Stimulated activated memory B cell treated with anti-CD40 and anti-IgM and Interleukin-4, amounts not matched to agents 10 μg/mL and 1 μg/mL and 100 μg/mL, for 72 hours (primary cell): ENCODE data around the gene CNP.
A peak's percentile ranks its signal among the peaks of the same experiment; 100 is the strongest.
"Not testable (repeated sequence)": the region's sequence is repeated elsewhere in the genome, so short reads cannot be mapped to it uniquely, and the experiment has no call there.

Experiments used
- ATAC-seq: fragments of 150-1000 bp; cut with Tn5 transposase; 2 replicates; pipeline ENCODE4 v1.10.0; 2021
- H3K27ac Mint-ChIP-seq: one replicate; pipeline ENCODE4 v1.8.0; 2022; ENCODE audit warnings: mild to moderate bottlenecking, mixed read lengths
- H3K27me3 Mint-ChIP-seq: one replicate; pipeline ENCODE4 v1.8.0; 2022; ENCODE audit warnings: mixed read lengths
- H3K36me3 Mint-ChIP-seq: one replicate; pipeline ENCODE4 v1.8.0; 2022; ENCODE audit warnings: mixed read lengths
- H3K4me1 Mint-ChIP-seq: one replicate; pipeline ENCODE4 v1.8.0; 2022; ENCODE audit warnings: mixed read lengths
- H3K4me3 Mint-ChIP-seq: one replicate; pipeline ENCODE4 v1.8.0; 2022; ENCODE audit warnings: mild to moderate bottlenecking, moderate library complexity, mixed read lengths
- H3K9me3 Mint-ChIP-seq: one replicate; pipeline ENCODE4 v1.8.0; 2022; ENCODE audit warnings: mixed read lengths

The CNP gene

GRCh38 chr17:41966463-41967140, at the start of gene CNP:
TSS of gene CNP (plus strand) at chr17:41966795. CDS start at chr17:41966885, 90 bp downstream.
- no peaks in the 10 kb centered on the region for H3K36me3 Mint-ChIP-seq
- no peaks in the 10 kb centered on the region for H3K9me3 Mint-ChIP-seq
- ATAC-seq, result peak; percentile 92
- H3K27ac Mint-ChIP-seq, result peak within 1 kb of the TSS; percentile 38
- H3K4me1 Mint-ChIP-seq, result peaks cover 50% of the 10 kb centered on the region
- H3K4me3 Mint-ChIP-seq, result peak within 1 kb of the TSS; percentile 79
- no peaks in the 10 kb centered on the region for H3K27me3 Mint-ChIP-seq

GRCh38 chr17:41917192-41917591, 49.4 kb upstream of the CNP start:
- no peaks in the 10 kb centered on the region for H3K27me3 Mint-ChIP-seq
- no peaks in the 10 kb centered on the region for H3K9me3 Mint-ChIP-seq
- H3K36me3 Mint-ChIP-seq, result peaks cover 21% of the 10 kb centered on the region
- no peak for ATAC-seq
- H3K4me3 Mint-ChIP-seq, result peak overlapping the region; percentile 97
- peak overlapping the region; percentile 88 for H3K27ac Mint-ChIP-seq
- H3K4me1 Mint-ChIP-seq, result peaks cover 39% of the 10 kb centered on the region

- H3K27ac Mint-ChIP-seq, result peak overlapping the region; percentile 88
- ATAC-seq, result no peak
- peaks cover 39% of the 10 kb centered on the region for H3K4me1 Mint-ChIP-seq
Observed at GRCh38 chr17:41917679-41918313, 48.8 kb upstream of the CNP start.

GRCh38 chr17:41918314-41919164, 48.1 kb upstream of the CNP start, which contains the start of gene ACLY:
TSS of gene ACLY (minus strand) at chr17:41918951. CDS start at chr17:41913873, 5,078 bp downstream.
- H3K36me3 Mint-ChIP-seq, result peaks cover 11% of the 10 kb centered on the region
- no peaks in the 10 kb centered on the region for H3K27me3 Mint-ChIP-seq
- peak within 1 kb of the TSS; percentile 88 for H3K27ac Mint-ChIP-seq
- no peaks in the 10 kb centered on the region for H3K9me3 Mint-ChIP-seq
- H3K4me1 Mint-ChIP-seq, result peaks cover 39% of the 10 kb centered on the region
- H3K4me3 Mint-ChIP-seq, result peak within 1 kb of the TSS; percentile 97
- ATAC-seq, result peak; percentile 100

More at GRCh38 chr17:41917679-41918313, 48.8 kb upstream of the CNP start:
- H3K9me3 Mint-ChIP-seq, result no peaks in the 10 kb centered on the region
- no peaks in the 10 kb centered on the region for H3K27me3 Mint-ChIP-seq
- peaks cover 15% of the 10 kb centered on the region for H3K36me3 Mint-ChIP-seq
- H3K4me3 Mint-ChIP-seq, result peak overlapping the region; percentile 97

GRCh38 chr17:41919165-41919817, 47.3 kb upstream of the CNP start:
- H3K27ac Mint-ChIP-seq, result peak overlapping the region; percentile 88
- H3K36me3 Mint-ChIP-seq, result peaks cover 6% of the 10 kb centered on the region

GRCh38 chr17:41919840-41920579, 46.6 kb upstream of the CNP start:
- Mint-ChIP-seq H3K4me1 (peaks cover 24% of the 10 kb centered on the region), H3K9me3 (no peaks in the 10 kb centered on the region), H3K27me3 (no peaks in the 10 kb centered on the region), H3K4me3 (peak overlapping the region; percentile 97), H3K27ac (peak overlapping the region; percentile 39), H3K36me3 (peaks cover 6% of the 10 kb centered on the region)
- ATAC-seq, result no peak

More at GRCh38 chr17:41919165-41919817, 47.3 kb upstream of the CNP start:
- ATAC-seq, result peak; percentile 1
- H3K9me3 Mint-ChIP-seq, result no peaks in the 10 kb centered on the region
- peaks cover 32% of the 10 kb centered on the region for H3K4me1 Mint-ChIP-seq
- H3K4me3 Mint-ChIP-seq, result peak overlapping the region; percentile 97
- H3K27me3 Mint-ChIP-seq, result no peaks in the 10 kb centered on the region

GRCh38 chr17:41920580-41920955, 46.0 kb upstream of the CNP start:
- Mint-ChIP-seq H3K9me3 (no peaks in the 10 kb centered on the region), H3K4me1 (peaks cover 19% of the 10 kb centered on the region), H3K27ac (no peak overlapping the region), H3K27me3 (no peaks in the 10 kb centered on the region), H3K4me3 (no peak overlapping the region), H3K36me3 (peaks cover 5% of the 10 kb centered on the region)
- ATAC-seq, result no peak

- peaks cover 18% of the 10 kb centered on the region for H3K4me1 Mint-ChIP-seq
- H3K4me3 Mint-ChIP-seq, result no peak overlapping the region
- H3K27me3 Mint-ChIP-seq, result no peaks in the 10 kb centered on the region
- no peaks in the 10 kb centered on the region for H3K9me3 Mint-ChIP-seq
- no peak for ATAC-seq
- H3K27ac Mint-ChIP-seq, result no peak overlapping the region
- H3K36me3 Mint-ChIP-seq, result no peaks in the 10 kb centered on the region
Observed at GRCh38 chr17:41925991-41926590, 40.5 kb upstream of the CNP start.

- H3K9me3 Mint-ChIP-seq, result no peaks in the 10 kb centered on the region
- no peaks in the 10 kb centered on the region for H3K36me3 Mint-ChIP-seq
- H3K27me3 Mint-ChIP-seq, result no peaks in the 10 kb centered on the region
- ATAC-seq, result no peak
- peaks cover 25% of the 10 kb centered on the region for H3K4me1 Mint-ChIP-seq
- no peak overlapping the region for H3K4me3 Mint-ChIP-seq
- H3K27ac Mint-ChIP-seq, result peak overlapping the region; percentile 91
Observed at GRCh38 chr17:41928693-41929251, 37.8 kb upstream of the CNP start.

GRCh38 chr17:41930009-41930832, 36.4 kb upstream of the CNP start, which contains the start of gene ODAD4:
TSS of gene ODAD4 (plus strand) at chr17:41930617. CDS start at chr17:41930724, 107 bp downstream.
- Mint-ChIP-seq H3K36me3 (no peaks in the 10 kb centered on the region), H3K27me3 (no peaks in the 10 kb centered on the region), H3K4me1 (peaks cover 25% of the 10 kb centered on the region)

GRCh38 chr17:41930833-41931156, 35.8 kb upstream of the CNP start:
- H3K4me1 Mint-ChIP-seq, result peaks cover 25% of the 10 kb centered on the region
- not testable (repeated sequence) for H3K36me3 Mint-ChIP-seq

More at GRCh38 chr17:41930009-41930832, 36.4 kb upstream of the CNP start, which contains the start of gene ODAD4:
- H3K4me3 Mint-ChIP-seq, result peak within 1 kb of the TSS; percentile 98
- no peaks in the 10 kb centered on the region for H3K9me3 Mint-ChIP-seq
- peak within 1 kb of the TSS; percentile 91 for H3K27ac Mint-ChIP-seq
- ATAC-seq, result peak; percentile 99

GRCh38 chr17:41931715-41932114, 34.9 kb upstream of the CNP start:
- not testable (repeated sequence) for H3K27ac Mint-ChIP-seq, ATAC-seq, H3K4me3 Mint-ChIP-seq, H3K9me3 Mint-ChIP-seq, H3K27me3 Mint-ChIP-seq, H3K36me3 Mint-ChIP-seq
- H3K4me1 Mint-ChIP-seq, result peaks cover 25% of the 10 kb centered on the region

More at GRCh38 chr17:41930833-41931156, 35.8 kb upstream of the CNP start:
- Mint-ChIP-seq H3K4me3 (peak overlapping the region; percentile 98), H3K27ac (peak overlapping the region; percentile 91)
- peak; percentile 67 for ATAC-seq
- not testable (repeated sequence) for H3K9me3 Mint-ChIP-seq, H3K27me3 Mint-ChIP-seq

GRCh38 chr17:41932816-41933389, 33.7 kb upstream of the CNP start:
- Mint-ChIP-seq H3K4me3 (no peak overlapping the region), H3K27me3 (no peaks in the 10 kb centered on the region), H3K9me3 (no peaks in the 10 kb centered on the region), H3K4me1 (peaks cover 25% of the 10 kb centered on the region), H3K36me3 (no peaks in the 10 kb centered on the region), H3K27ac (peak overlapping the region; percentile 50)
- ATAC-seq, result no peak
